ENCODE measurements around the gene XRCC6.
A peak's percentile ranks its signal among the peaks of the same experiment; 100 is the strongest.

XRCC6 gene

DNA sequence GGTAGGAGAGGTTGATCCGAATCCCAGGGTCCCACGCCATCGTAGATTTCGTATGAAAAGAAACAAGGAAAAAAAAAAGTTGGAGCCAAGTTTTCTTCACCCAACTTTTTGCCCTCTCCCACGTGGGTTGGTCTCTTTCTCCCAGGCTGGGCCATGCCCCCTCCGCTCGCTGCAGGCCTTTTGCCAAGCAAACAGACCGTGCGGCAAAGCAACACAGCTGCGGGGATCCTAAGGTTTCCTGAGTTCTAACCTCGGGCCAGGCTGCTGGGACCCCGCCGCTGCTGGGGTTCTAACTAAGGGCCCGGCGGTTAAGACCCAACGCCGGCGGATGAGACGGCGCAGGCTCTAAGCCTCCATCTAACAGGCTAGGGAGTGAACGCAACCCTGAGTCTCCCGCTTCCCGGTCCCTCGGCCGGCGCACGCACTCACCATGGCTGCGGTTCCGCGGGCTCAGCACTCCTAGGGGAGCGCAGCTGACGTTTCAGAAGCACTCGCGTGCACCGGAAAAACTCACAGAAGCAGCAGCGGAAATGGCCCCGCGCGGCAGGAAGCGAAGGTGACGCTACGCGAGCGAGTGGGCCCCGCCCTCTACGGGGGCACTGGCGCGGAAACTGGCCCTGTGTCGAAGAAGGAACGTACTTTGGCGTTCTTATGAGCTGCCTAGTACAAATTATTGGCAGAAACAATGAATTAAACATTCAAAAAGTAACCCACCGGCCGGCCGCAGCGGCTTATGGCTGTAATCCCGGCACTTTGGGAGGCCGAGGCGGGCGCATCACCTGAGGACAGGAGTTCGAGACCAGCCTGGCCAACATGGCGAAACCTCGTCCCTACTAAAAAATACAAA lies 67.5 kb downstream of the XRCC6 start, which contains the start of gene SNU13:
Gene SNU13 (minus strand): TSS at position 503 of the 847 bp plus-strand sequence. CDS start 71 bp downstream, at position 432.
- peak; percentile 83 to 92 for DNase-seq

DNA sequence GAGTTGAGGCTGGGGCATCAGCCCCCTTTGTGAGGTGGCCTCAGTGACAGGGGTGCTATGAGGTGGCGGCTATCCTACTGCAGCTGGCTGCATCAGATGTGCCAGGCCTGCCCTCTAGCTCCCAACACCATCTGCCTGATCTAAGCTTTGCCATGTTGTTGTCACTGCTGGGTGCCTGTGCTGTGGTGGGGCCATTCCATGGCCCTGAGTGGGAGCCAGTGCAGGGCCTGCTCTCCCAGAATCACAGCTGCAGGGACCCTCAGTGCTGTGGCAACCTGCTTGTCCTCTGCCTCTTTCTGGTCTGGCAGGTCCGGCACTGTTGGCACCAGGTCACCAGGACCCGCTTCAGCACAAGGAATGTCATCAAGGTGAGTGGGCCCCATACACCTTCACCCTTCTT lies 69.4 kb downstream of the XRCC6 start:
- DNase-seq, result no peak

DNA sequence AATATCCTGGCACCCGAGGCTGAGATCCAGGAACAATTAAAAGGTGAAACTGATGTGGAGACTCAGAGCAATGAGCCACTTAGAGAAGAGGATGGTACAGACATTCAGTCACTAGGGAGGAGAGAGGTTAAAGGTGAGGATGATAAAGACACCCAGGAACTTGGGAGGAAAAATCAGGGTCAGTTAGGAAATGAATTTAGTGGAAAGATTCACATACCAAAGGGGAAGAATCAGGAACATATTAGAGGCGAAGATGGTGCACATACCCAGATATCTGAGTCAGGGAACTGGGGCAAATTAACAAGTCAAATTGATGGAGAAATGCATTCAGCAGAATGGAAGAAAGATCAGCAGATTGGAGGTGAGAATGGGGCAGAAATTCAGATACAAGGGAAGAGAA lies 74.1 kb downstream of the XRCC6 start:
- no peak for DNase-seq

DNA sequence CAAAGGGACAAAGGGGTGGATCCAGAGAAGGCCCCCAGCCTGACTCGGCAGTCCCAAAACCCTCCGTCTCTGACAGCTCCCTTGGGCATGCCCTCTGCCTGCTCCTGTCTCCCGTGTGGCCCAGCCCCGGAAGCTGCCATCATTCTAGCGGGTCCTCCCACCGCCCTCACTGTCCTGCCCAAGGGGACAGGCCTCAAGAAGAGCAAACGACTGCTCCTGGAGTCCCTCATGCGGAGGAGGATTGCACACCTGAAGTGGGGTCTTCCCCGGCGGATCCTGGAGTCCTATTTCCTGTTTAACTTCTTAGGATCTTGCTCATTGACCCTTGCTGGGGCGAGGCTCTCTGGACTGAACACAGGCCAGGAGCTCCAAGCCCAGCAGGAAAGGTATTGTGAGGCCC lies 75.6 kb downstream of the XRCC6 start:
- DNase-seq, result no peak

DNA sequence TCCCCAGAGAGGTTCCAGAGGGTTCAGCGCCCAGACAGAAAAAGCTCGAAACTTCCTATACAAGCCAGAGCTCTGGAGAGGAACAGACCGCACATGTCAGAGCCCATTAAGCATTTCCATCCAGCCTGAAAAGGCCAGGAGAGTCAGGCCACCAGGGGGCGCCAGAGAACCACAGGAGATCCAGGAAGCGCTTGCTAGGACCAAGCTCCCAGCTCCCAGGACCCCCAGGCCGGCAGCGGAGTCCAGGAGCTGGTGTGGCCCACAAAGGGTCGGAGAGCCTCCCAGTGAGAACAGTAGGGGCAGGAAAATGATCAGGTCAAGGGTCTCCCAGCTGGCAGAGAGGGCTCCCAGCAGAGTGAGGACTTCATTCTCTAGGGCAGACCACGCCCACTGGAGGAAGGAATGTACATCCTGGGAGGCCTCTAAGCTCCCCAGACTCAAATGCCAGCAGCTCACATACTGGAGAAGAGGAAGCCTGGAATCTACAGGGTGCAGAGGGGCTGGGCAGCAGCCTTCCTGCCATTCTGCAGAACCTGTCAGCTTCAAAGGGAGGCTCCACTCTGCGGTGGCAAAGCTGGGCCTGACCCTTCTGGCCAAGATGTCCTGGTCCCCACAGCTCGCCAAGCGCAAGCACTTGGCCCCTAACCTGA lies 76.2 kb downstream of the XRCC6 start:
- DNase-seq, result peak; percentile 74 to 89

DNA sequence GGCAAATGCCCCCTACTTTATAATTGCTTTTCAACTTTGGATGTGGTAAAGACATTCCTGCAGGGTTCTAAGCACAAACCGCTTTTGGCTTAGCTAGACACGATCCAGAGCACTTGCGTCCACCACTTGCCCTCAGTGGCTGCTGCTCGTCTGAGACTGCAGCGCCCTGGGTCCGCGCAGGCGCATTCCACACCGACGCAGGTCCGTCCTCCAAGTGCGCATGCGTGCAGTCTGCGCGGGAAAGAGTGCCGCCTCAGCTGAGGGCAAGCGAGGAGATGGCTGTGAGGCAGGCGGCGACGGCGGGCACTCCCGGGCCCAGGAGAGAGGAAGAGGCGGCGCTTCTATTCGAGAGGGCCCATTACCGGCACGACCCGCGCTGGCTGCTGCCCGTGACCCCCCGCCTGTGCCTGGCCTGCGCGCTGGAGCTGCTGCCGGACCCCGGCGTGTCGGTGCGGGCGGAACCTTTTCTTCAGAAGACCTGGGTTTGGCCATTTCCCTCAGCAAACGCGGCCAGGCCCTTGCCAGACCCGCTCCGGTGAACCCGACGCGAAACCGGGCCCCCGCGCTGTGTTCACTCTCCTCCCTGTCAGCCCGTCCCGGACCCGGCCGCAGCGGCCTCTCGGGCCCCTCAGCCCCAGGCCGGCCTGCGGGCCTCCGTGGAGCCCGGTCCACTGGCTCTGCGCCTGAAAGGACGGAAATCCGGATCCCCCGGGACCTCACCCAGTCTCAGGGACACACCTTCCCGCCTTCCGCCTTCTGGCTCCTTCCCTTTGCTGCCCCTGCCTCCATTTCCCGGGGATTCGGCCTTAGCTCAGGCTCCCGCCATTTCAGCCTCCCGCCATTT lies 78.4 kb downstream of the XRCC6 start, which contains the start of gene MEI1:
Gene MEI1 (plus strand): TSS at position 240 of the 844 bp plus-strand sequence. CDS start 36 bp downstream, at position 276.
- DNase-seq, result no peak

DNA sequence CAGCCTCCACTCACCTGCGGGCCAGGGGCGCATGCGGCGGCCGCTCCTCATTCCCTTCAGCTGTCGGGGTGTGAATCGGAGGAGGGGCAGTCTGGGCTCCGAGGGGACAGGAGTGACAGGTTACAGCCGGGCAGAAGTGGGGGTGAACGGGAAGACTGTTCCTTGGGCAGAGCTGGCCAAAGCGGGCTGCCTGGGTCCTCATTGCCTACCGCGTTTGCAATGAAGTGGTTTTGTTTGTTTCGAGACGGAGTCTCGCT lies 78.9 kb downstream of the XRCC6 start:
- DNase-seq, result no peak

DNA sequence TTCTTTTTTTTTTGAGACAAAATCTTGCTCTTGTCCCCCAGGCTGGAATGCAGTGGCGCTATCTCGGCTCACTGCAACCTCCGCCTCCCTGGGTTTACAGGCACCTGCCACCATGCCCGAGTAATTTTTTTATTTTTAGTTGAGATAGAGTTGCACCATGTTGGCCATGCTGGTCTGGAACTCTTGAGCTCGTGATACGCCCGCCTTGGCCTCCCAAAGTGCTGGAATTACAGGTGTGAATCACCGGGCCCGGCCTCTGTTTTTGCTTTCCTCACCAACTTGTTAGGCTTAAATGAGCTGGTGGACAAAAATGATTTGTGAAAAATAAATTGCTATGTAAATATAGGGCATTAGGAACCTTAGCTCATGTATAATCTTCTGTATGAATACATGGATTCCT lies 81.7 kb downstream of the XRCC6 start:
- no peak for DNase-seq

DNA sequence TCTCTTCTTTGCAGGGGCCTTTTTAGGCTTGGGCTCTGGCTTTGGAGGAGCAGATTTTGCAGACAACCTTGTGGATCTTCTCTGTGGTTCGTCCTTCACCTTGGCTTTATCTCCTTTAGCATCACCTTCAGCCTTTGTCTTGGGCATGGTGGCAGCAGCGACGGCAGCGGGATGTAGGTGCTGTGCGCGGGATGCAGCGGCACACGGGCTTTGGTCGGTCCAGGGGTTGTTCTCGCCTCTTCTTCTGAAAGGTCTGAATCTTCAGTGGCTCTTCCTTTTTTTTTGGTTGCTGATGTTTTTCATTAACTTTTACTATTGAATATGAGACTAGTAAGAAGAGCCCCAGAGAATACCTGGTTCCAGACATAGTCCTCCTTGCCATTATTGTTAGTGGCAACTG lies 88.2 kb downstream of the XRCC6 start:
- DNase-seq, result no peak

DNA sequence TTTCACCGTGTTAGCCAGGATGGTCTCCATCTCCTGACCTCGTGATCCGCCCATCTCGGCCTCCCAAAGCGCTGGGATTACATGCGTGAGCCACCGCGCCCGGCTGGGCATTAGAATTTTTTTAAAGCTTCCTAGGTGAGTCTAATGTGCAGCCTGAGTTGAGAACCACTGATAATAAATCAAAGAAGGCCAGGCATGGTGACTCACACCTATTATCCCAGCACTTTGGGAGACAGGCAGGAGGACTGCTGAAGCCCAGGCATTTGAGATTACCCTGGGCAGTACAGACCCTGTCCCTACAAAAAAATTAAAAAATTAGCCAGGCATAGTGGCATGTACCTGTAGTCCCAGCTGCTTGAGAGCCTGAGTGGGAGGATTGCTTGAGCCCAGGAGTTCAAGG lies 91.9 kb downstream of the XRCC6 start:
- no peak for DNase-seq
